Tibial nerve (tissue), 4 donors: ENCODE data around the gene CYP1A1.

Source experiments
- CTCF ChIP-seq, 5 experiments: fragments of 200-600 bp in 3 of 5; fragments of 450-650 bp in 2 of 5; sonication (generic) in 3 of 5; IDR thresholded peaks; one replicate each; pipeline ENCODE4 v1.5.1; 2016 to 2019; ENCODE audit warnings: antibody characterized with exemption in 5 of 5, mild to moderate bottlenecking in 3 of 5, moderate library complexity in 2 of 5
- EP300 ChIP-seq, 2 donors: sonication (generic); formaldehyde crosslinking; IDR thresholded peaks; one replicate each; pipeline ENCODE4 v1.6.1; 2017; ENCODE audit warnings: antibody characterized with exemption in 2 of 2, mild to moderate bottlenecking in 1 of 2
- POLR2A ChIP-seq, 2 donors: fragments of 450-650 bp; IDR thresholded peaks; one replicate each; pipeline ENCODE4 v1.6.1; 2017; ENCODE audit warnings: antibody characterized with exemption in 2 of 2, mild to moderate bottlenecking in 2 of 2, moderate library complexity in 2 of 2

DNA sequence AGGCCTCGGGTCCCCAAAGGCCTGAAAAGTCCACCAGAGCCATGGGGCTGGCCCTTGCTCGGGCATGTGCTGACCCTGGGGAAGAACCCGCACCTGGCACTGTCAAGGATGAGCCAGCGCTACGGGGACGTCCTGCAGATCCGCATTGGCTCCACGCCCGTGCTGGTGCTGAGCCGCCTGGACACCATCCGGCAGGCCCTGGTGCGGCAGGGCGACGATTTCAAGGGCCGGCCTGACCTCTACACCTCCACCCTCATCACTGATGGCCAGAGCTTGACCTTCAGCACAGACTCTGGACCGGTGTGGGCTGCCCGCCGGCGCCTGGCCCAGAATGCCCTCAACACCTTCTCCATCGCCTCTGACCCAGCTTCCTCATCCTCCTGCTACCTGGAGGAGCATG is 24.5 kb upstream of the CYP1A1 start:
- TF ChIP-seq CTCF (IDR thresholded peaks at IDR 0.05) = no peak
- no peak for TF ChIP-seq POLR2A (IDR thresholded peaks at IDR 0.05)
- no peak for TF ChIP-seq EP300 (IDR thresholded peaks at IDR 0.05)
